Mammary epithelial cell (primary cell): ENCODE results near the gene EPHA4.

Source experiments
- CTCF ChIP-seq, 2 donors: IDR thresholded peaks in 1 of 2; conservative IDR thresholded peaks in 1 of 2; 2 replicates each; pipeline ENCODE4 v1.5.1; 2011 to 2012; ENCODE audit warnings: inconsistent platforms in 2 of 2, low read length in 2 of 2, mild to moderate bottlenecking in 2 of 2, control low read depth in 1 of 2, low read depth in 1 of 2; ENCODE audit not compliant: insufficient read depth in 1 of 2; ENCODE audit errors: extremely low read depth in 1 of 2
- EZH2 ChIP-seq: IDR thresholded peaks from 2 replicates; pipeline ENCODE4 v1.6.1; 2012; ENCODE audit warnings: low read length, inconsistent platforms, borderline replicate concordance

- no peak for TF ChIP-seq CTCF (conservative IDR thresholded peaks at IDR 0.05 in 1 of 2, IDR thresholded peaks at IDR 0.05 in 1 of 2; ENCODE audit: extremely low read depth in 1 of 2, insufficient read depth in 1 of 2, low read depth in 1 of 2, low read length in 2 of 2)
- no peak for TF ChIP-seq EZH2
Observed at GRCh38 chr2:221549143-221549542, 23.0 kb downstream of the EPHA4 start.
